Activated CD4-positive, alpha-beta T cell treated with anti-CD3 and anti-CD28 coated beads for 1 hour (primary cell): ENCODE results near the gene PRMT3.
"Not testable (repeated sequence)": the region's sequence is repeated elsewhere in the genome, so short reads cannot be mapped to it uniquely, and the experiment has no call there.

Experiments used
- DNase-seq: peaks from one replicate; pipeline ENCODE4 v3.0.0-alpha.2; 2020

Gene PRMT3

GRCh38 chr11:20387261-20388095, at the start of gene PRMT3:
Gene PRMT3 (plus strand): TSS chr11:20387716. CDS start chr11:20387747, 31 bp downstream.
- DNase-seq: peak; percentile 98

GRCh38 chr11:20342347-20343141, 45.0 kb upstream of the PRMT3 start:
- DNase-seq: no peak

- no peak for DNase-seq
Observed at GRCh38 chr11:20351136-20351535, 36.4 kb upstream of the PRMT3 start.

GRCh38 chr11:20351751-20352262, 35.7 kb upstream of the PRMT3 start:
- DNase-seq: no peak

GRCh38 chr11:20353829-20354434, 33.6 kb upstream of the PRMT3 start:
- no peak for DNase-seq

GRCh38 chr11:20355221-20356219, 32.0 kb upstream of the PRMT3 start:
- peak; percentile 27 for DNase-seq

- no peak for DNase-seq
Observed at GRCh38 chr11:20357150-20357549, 30.4 kb upstream of the PRMT3 start.

GRCh38 chr11:20360650-20361049, 26.9 kb upstream of the PRMT3 start:
- DNase-seq: no peak

- no peak for DNase-seq
Observed at GRCh38 chr11:20362481-20362880, 25.0 kb upstream of the PRMT3 start.

- DNase-seq: no peak
Observed at GRCh38 chr11:20363149-20363499, 24.4 kb upstream of the PRMT3 start.

- DNase-seq: peak; percentile 55
Observed at GRCh38 chr11:20363500-20364340, 23.8 kb upstream of the PRMT3 start, which contains the start of gene HTATIP2. Gene HTATIP2 (plus strand): TSS chr11:20363714. CDS start chr11:20364238, 524 bp downstream.

GRCh38 chr11:20364341-20364792, 23.1 kb upstream of the PRMT3 start:
- DNase-seq: no peak

GRCh38 chr11:20365465-20365864, 22.1 kb upstream of the PRMT3 start:
- DNase-seq: not testable (repeated sequence)

GRCh38 chr11:20367313-20367948, 20.1 kb upstream of the PRMT3 start:
- DNase-seq: peak; percentile 42

- DNase-seq: no peak
Observed at GRCh38 chr11:20368438-20368837, 19.1 kb upstream of the PRMT3 start.

GRCh38 chr11:20369826-20370225, 17.7 kb upstream of the PRMT3 start:
- no peak for DNase-seq

- DNase-seq: no peak
Observed at GRCh38 chr11:20372081-20372626, 15.4 kb upstream of the PRMT3 start.

- DNase-seq: no peak
Observed at GRCh38 chr11:20373147-20373546, 14.4 kb upstream of the PRMT3 start.

GRCh38 chr11:20373568-20374209, 13.8 kb upstream of the PRMT3 start:
- DNase-seq: no peak
